Activated CD4-positive, alpha-beta T cell treated with anti-CD3 and anti-CD28 coated beads, Interleukin-2, amount 50 U/mL, for 4 hours (primary cell): ENCODE measurements around the gene TKTL1.

Experiments
- DNase-seq, 2 experiments: peaks; one replicate each; pipeline ENCODE4 v3.0.0-alpha.2; 2020

TKTL1 gene

DNA sequence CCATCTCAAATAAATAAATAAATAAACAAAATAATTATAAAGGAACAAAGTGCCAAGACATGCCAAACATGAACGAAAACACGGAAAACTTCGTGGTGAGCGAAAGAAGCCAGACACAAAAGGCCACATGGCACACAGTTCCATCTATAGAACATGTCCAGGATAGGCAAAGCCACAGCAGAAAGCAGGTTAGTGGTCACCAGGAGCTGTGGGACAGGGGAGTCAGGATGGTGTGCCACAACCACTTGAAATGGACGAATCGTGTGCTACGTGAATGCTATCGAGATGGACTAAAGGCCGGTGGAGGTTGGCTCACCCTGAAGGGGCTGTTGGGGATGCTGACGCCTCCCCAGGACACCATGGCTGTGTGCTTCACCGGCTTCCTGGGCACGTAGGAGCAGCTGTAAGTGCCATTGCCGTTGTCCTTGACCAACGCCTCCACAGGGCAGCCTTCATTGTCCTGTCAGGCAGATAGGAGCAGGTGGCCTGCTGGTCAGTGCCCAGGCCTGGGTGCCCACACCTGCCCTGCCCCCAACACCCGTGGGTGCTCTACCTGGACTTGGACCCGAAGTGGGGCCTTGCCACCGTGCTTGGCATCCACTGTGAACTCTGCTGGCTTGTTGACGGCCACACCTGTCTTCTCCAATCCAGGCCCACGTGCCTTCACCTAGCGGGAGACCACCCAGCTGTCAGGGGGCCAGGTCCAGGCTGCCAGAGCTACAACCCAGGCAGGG lies 68.3 kb downstream of the TKTL1 start:
- DNase-seq: no peak

DNA sequence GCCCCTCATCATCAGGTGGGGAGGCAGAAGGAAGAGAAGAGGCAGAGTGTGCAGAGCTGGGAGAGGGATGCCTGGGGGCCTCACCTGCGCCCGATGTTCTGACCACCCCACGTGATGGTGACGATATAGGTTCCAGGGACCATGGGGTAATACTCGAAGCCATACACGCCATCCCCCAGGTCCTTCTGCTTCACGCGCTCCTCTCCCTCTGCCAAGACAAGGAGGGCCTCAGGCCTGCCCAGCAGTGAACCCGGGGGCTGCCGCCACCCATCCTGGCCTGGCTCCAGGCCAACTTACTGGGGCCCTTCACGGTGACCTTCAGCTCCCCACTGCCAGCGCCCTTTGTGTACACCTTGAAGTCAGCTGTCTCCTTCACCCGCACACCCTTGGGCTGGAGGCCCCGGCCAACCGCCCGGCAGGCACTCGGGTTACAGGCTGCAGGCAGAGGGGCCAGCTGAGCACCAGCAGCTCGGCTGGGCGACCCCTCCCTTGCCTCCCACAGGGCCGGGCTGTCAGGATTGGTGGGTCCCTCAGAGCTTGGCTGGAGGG lies 69.5 kb downstream of the TKTL1 start:
- DNase-seq: no peak

DNA sequence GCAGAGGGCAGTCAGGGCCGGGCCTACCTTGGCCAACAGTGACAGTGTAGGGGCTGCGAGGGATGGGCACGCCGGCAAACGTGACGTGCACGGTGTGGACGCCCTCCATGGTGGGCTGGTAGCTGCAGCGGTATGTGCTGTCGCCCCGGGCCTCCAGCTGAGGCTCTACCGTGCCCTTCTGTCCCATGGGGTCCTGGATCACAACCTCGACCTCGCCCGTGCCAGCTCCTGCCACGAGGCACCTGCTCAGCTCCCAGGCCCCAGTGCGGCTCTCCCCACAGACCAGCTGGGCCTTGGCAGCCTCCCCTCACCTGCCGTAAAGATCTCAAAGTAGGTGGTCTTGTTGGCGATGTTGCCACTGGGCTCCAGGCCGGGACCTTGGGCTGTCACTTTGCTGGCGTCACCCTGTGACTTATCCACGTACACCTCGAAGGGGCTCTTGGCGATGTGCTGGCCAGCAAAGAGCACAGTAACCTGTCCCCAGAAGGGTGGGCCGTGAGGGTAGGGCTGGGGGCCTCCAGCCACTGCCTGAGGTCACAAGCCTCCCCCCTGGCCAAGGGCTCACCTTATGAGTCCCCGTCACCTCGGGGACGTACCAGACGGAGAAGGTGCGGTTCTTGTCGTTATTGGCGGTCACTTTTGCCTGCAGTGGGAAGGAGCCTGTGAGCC lies 70.5 kb downstream of the TKTL1 start:
- no peak for DNase-seq

DNA sequence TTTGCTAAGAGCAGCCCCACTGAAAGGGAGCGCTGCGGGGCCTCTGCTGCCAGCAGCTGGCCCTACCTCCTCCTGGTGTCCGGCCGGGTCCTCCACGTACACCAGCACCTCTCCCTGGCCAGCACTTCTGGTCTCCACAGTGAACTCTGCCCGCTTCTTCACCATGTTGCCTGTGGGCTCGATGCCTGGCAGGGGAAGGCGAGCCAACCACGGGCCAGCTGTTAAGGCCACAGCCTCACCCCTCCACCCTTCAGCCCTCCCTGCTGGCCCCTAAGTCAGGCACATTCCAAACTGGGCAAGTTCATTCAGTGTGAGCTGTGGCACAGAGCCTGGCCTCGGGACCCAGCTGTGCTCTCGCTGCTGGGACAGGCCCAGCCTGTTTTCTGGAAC lies 71.1 kb downstream of the TKTL1 start:
- DNase-seq: no peak

DNA sequence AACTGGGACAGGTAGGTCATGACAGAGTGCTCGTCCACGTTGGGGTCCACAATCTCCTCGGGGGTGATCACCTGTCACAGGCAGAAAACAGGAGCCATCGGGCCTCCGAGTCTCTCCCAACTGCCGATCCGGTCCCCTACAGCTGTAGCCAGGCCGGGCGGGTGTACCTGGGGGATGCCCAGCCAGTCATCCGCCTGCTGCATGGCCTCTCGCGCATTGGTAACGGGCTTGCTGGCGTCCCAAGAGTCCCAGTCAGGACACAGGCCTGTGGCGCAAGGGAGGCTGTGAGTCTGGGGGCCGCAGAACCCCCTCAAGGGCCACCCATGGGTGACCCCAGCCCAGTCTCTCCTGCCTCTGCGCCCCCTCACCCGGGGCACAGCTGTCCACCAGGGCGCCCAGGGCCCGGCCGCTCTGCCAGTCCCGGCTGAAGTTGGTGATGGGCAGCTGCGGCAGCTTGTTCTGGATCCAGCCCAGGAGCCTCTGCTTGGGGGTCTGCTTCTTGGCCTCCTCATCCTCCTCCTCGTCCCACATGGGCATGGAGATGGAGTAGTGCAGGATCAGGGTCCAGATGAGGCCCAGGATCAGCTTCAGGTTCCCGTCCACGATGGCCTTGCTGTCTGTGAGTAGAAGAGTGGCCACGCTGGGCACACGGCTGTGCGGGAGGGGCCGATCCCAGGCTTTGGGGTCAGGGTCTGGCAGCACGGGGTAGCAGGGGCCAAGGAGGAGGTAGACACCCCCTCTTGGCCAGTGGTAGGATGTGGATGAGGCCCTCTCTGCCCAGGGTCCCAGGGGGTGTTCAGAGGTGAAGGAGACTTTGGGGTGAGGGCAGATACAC lies 72.1 kb downstream of the TKTL1 start:
- no peak for DNase-seq

DNA sequence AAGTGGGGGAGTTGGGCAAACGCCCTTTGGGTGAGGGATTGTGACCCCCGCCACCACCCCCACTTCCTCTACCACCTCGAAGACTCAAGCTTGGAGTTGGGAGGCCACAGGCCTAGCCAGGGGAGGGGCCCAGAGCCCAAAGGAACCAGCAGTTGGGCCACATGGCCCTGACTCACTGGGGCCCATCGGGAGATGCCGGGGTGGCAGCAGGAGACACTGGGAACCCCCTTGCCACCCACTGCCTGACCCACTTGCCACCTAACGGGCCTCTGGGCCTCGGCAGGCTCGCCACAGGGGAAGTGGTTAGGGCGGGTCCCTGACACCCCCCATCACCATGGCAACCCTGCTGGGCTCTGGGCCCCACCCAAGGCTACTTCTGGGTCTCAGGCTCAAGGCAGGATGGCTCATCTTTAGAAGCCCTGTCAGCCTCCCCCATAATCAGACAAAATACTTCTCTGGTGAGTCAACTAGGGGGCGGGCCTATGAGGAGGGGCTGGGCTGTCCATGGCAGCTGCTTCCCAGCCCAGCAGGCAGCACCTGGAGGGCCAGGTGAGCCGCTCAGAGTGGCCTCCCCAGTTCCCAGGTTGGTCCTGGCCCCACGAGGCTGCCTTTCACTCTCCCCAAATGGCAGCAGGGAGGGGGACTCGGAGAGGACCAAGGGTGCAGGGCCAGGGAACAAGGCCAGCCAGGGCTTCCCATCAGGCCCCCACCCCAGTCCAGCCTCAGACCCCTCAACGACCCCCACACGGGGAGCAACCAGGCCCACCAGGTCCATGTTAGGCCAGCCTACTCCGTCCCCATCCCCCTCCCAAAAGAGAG lies 73.2 kb downstream of the TKTL1 start:
- peak; percentile 83 to 86 for DNase-seq

DNA sequence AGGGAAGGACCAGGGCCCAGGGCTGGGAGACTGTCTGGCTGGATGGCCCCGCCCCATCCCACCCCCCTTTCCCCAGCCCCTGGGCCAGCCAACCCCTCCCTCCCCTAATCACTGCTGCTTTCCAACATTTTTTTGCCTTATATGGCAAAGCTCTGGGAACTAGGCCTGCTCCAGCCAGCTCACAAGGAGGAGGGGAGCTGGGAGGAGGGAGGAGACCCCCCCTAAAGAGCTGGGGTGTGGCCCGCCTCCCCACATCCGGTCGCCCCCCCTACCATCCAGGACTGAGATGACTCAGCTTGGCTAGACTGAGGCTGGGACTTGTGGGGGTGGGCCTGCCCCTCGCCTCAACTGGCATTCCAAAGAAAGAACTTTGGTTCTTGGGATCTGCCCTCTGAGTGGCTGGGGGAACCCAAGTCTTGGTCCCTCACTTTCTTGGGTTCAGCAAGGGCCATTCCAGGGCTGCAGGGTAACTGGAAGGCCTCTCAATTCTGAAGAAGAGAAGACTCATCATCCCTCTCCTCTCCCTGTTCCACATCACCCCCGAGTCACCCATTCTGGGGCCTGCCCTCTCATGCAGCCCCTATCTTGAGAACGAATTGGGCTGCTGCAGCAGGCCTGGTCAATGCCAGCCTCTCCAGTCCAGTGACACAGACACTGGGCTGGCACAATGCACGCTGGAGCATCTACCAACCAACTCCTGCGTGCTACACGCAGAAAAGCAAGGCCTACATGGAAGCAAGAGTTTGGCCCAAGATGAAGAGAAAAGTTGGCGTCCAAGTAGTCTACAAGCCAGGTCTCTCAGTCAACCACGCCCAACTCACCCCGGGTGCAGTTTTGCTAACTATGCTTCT lies 74.1 kb downstream of the TKTL1 start:
- peak; percentile 54 to 63 for DNase-seq

DNA sequence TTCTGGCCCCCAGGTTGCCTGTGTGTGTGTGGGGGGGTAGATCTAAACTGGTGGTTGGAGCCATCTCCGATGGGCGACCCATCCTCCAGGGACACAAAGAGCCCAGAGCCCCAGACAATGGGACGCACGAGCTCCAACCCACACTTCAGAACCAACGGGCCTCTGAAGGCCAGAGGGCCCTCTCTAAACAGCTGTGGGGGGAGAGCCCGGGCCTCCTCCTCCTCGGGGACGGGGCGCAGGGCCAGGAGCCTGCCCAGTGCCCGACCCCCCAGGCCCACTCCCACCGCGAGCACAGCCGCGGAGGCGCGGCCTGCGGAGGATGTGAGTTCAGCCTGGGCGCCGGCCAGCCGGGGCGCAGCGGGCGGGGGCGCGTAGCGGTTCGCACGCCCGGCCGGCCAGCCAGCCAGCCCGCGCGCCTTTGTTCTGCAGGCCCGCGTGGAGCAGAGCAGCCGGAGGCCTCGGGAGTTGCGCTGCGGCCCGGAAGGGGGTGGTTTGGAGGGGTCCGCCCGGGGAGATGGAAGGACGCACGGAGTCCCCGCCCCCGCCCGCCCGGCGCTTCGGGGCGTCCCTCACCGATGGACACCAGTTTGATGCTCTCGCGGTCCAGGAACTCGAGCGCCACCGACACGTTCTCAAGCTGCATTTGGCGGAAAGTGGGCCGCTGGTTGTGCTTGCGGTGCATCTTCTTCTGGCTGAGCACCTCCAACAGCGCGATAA lies 74.9 kb downstream of the TKTL1 start:
- DNase-seq: no peak

DNA sequence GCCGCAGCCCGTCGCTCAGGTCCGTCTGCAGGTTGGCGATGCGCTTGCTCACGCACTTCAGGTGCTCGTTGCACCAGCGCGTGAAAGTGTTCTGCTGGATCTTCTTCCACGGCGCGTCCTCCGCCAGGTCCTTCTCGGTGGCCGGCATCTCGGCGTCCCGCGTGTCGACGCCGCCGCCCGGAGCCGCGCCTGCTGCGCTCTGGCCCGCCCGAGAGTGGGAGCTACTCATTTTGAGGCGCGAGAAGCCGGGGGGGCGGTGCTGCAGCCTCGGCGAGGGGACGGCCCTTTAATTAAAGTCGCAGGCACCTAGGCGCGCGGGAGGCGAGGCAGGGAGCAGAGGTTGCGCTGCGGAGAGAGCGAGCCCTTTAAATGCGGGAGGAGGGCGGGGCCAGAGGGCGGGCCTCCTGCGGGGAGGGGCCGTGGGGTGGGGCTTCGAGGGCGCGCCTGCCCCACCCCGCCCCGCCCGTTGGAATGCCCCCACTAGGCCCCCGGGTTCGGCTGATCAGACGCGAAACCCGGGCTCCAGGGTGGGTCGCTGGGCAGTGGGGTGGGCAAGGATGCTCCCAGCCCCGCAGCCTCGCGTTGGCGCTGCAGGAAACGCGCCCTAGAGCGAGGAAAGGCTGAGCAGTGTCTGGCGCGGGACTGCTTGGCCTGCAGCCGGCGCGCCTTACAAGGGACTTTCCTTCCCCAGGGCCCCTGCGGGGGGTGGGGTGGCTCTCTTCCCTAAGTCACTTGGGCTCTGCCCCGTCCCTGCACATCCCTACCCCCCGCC lies 75.6 kb downstream of the TKTL1 start:
- DNase-seq: peak; percentile 88 to 90

DNA sequence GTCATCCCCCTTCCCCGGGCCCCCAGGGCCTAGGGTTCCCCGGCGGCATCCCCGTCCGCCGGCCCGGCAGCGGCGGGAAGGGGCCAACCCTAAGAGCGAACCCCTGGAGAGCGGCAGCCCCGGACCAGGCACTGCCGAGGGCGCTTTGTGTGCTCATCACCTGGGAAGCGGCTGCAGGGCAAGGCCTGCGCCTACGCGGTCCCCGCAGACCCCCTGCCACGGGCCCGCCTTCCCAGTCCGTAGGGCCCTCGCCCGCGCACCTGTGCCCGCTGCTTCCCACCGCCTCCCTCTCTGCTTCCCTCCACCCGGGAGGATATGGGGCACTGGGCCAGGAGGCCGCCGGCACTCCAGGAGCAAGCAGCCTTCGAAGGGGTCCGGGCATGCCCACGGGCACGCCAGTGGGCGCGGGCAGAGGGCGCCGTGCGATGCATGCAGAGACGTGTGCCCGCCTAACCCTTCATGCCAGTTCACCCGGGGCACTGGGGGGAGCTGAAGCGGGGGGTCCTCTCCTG lies 76.2 kb downstream of the TKTL1 start:
- no peak for DNase-seq

DNA sequence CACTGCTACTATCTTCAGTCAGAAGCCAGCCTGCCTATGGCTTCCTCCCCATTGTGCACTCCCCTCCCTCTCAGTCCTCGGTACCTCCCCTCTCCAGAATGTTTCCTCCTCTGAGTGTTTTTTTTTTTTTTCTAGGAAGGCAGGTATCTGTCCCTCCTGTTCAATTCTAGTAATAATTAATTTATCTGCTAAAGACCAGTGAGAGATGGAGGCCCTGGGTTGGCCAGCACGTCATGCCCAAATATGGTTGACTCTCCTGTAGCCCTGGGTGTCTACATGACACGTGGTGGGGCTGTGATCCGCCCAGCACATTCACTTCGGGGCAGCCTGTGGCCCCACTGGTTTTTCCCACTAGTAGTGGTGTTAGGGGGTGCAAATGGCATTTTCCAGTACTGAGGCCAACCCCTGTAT lies 77.0 kb downstream of the TKTL1 start:
- no peak for DNase-seq

DNA sequence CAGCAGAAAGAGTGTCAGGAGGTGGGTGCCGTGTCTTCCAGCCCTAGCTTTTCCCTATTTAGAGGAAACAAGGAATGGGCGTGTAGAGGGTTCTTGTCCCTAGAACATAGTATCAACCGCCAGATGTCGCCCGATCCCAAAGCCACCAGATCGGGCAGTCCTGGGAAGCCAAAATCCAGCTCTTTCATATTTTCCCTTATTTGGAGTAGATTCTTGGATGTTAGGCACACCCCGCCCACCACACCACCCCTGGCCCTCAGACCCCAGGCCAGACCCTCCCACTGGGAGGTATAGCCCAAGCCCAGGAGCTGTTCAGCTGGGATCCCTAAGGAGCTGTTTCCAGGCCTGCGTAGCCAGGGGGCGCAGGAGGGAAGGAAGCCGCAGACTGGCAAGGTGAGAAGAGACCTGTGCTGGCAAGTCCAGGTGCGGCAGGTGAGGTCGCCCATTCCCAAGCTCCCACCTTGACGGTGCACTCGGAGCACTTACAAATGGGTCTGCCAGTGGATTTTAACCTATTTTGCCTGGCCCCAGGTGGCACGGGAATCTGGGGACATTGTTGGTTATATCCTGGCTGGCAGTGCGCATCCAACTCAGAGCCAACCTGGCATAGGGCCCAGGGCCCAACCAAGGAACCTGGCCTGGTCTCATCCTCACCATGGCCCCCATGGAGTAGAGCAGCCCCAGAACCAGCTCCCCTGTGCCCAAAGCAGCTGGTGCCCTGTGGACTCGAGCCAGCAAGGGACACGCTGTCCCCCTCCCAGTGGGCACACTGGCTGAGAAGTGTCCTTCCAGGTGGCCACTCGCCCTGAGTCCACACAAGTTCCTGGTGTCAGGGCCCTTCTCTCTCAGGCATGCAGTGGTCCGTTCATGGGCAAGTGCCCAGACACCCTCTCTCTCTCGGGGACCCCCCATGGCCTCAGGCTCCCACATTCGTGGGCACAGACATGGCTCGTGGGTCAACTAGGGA lies 78.0 kb downstream of the TKTL1 start:
- DNase-seq: no peak

DNA sequence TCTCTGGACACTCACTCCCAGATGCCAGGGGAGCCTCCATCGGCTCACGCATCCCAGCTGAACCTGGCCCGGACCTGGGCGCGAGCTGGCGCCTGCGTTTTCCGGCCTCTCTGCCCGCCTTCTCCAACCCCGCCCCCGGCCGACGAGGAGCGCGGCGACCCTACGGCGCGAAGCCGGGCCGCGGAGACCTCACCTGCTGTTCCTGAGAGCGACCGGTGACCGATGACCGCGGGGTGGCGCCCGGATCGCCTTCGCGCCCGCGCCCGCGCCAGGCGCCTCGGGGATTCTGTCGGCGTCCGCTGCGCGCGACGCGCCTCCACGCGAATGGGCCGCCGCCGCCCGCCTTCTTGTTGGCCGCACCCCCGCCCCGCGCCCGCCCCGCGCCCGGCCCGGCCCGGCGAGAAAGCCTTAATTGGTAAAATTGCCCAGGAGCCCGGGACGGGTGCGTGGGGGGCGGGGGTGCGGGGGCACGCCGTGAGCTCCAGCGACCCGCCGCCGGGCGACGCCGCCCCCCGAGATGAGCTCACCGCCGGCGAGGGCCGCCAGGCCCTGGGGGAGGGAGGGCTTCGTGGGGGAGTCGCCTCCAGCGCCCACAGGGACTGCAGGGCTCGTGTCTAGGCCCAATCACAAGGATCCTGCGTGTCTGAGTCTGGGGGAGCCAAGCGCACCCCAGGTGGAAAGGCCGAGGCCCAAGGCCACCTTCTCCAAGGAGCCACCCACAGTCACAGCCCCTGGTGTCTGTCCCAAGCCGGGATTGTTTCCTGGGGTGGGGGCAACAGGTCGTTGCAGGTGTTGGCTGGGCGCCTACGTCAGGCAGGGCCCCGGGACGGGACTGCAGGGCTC lies 78.9 kb downstream of the TKTL1 start, which contains the start of gene FLNA:
Gene FLNA, minus strand, starts transcription at position 322 of the 843 bp plus-strand sequence. CDS start 3,389 bp downstream, outside the sequence.
- DNase-seq: no peak

DNA sequence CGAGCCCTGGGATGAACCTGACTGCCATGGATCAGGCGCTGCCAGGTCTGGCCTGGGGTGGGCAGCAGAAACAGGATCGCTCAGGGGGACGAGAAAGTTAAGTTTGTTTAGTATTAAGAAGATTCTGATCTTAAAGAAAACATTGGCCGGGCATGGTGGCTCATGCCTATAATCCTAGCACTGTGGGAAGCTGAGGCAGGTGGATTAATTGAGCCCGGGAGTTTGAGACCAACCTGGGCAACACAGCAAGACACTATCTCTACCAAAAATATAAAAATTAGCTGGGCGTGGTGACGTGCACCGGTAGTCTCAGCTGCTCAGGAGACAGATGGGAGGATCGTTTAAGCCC lies 79.5 kb downstream of the TKTL1 start:
- no peak for DNase-seq

DNA sequence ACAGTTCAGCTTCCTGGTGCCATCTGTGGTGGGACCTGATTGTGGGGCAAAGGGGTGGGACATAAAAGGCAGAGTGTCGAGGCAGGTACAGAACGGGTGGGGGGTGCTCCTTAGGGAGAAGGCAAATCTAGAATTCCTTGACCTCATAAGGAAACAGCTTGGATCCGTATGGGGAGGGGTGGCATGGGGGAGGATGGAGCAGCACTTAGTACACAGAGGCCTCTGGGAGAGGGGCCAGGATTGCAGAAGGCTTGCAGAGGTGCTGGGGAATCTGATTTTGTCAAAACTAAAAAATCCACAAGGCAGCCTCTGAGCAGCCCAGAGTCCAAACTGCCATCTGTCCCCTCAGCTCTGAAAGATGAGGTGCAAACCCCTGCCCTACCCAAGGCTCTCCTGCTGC lies 81.2 kb downstream of the TKTL1 start:
- DNase-seq: no peak

DNA sequence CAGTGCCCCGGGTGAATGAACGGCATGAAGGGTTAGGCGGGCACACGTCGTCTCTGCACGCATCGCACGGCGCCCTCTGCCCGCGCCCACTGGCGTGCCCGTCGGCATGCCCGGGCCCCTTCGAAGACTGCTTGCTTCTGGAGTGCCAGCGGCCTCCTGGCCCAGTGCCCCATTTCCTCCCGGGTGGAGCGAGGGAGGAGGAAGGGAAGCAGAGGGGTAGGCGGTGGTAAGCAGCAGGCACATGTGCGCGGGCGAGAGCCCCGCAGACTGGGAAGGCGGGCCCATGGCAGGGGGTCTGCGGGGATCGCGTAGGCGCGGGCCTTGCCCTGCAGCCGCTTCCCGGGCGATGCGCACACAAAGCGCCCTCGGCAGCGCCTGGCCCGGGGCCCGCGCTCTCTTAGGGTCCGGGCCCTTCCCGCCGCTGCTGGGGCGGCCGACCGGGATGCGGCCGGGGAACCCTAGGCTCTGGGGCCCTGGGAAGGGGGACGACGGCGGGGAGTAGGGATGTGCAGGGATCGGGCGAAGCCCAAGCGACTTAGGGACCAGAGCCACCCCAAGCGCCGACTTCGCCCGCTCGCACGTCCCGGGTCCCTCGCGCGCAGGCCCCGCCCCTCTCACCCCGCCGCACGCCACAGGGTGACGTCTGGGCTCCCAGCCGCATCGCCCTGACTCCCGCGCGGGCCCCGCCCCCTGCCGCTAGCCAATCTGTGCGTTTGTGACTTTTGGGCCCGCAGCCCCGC lies 82.6 kb downstream of the TKTL1 start:
- no peak for DNase-seq
